SK-N-SH (cell line): Measurements from ENCODE around the gene NEGR1. TPM values are rescaled to one million over a fixed set of nuclear protein-coding genes. Genes with fewer than 3 reads are reported as not detected.

ENCODE experiments used
- CTCF ChIA-PET: fragments of 300-600, 350-600 bp; formaldehyde crosslinking; extraction: SDS; loops from one replicate; lab custom pipeline; 2021; lab: Yijun Ruan, JAX
- POLR2A ChIA-PET: fragments of 350-600 bp; sonication (Branson Sonifier 250); formaldehyde crosslinking; extraction: SDS; loops from one replicate; lab custom pipeline; 2020; ENCODE audit warnings: antibody characterized with exemption, inconsistent platforms; lab: Yijun Ruan, JAX
- DNase-seq: peaks from one replicate; pipeline ENCODE4 v3.0.0; 2012
- H2AFZ ChIP-seq: fragments of 200-600 bp; sonication (generic); 2 replicates; pipeline ENCODE4 v1.8.1; 2016; ENCODE audit warnings: antibody characterized with exemption, mild to moderate bottlenecking, low read depth
- H3F3A ChIP-seq: fragments of 200-600 bp; sonication (generic); replicated peaks from 2 replicates; pipeline ENCODE3; 2016; ENCODE audit warnings: antibody characterized with exemption, mild to moderate bottlenecking; ENCODE audit not compliant: insufficient read depth
- H3K27ac ChIP-seq, 2 experiments: fragments of 200-500 bp in 1 of 2; fragments of 200-600 bp in 1 of 2; sonication (Bioruptor generic) in 1 of 2; sonication (generic), shearing (Covaris generic) in 1 of 2; 2 replicates each; pipeline versions ENCODE4 v1.5.1 to v1.6.1; 2014 to 2016; ENCODE audit warnings: low read depth in 2 of 2, inconsistent platforms in 1 of 2, low read length in 1 of 2, mild to moderate bottlenecking in 1 of 2, mixed read lengths in 1 of 2
- H3K27me3 ChIP-seq: fragments of 200-600 bp; sonication (generic), shearing (Covaris generic); 2 replicates; pipeline ENCODE4 v1.6.1; 2016; ENCODE audit warnings: mixed run types; ENCODE audit not compliant: insufficient read depth
- H3K36me3 ChIP-seq, 2 experiments: fragments of 200-500 bp in 1 of 2; fragments of 200-600 bp in 1 of 2; sonication (Bioruptor generic) in 1 of 2; sonication (generic) in 1 of 2; replicated peaks in 1 of 2; 2 replicates each; pipeline versions ENCODE3 to v1.5.1; 2014 to 2016; ENCODE audit warnings: low read length in 1 of 2, mild to moderate bottlenecking in 1 of 2; ENCODE audit not compliant: insufficient read depth in 2 of 2, control insufficient read depth in 1 of 2
- H3K4me1 ChIP-seq, 2 experiments: fragments of 200-500 bp in 1 of 2; fragments of 200-600 bp in 1 of 2; sonication (Bioruptor generic) in 1 of 2; sonication (generic), shearing (Covaris generic) in 1 of 2; 2 replicates each; pipeline versions ENCODE4 v1.5.1 to v1.6.1; 2014 to 2016; ENCODE audit warnings: low read depth in 1 of 2, low read length in 1 of 2, mixed run types in 1 of 2; ENCODE audit not compliant: insufficient read depth in 2 of 2, control insufficient read depth in 1 of 2
- H3K4me2 ChIP-seq: fragments of 200-600 bp; sonication (generic), shearing (Covaris generic); 2 replicates; pipeline ENCODE4 v1.6.1; 2017; ENCODE audit warnings: mixed run types
- H3K4me3 ChIP-seq, 2 experiments: fragments of 200-500 bp in 1 of 2; fragments of 200-600 bp in 1 of 2; sonication (Bioruptor generic) in 1 of 2; sonication (generic), shearing (Covaris generic) in 1 of 2; 2 replicates each; pipeline versions ENCODE4 v1.5.1 to v1.8.1; 2014 to 2016; ENCODE audit warnings: low read depth in 2 of 2, inconsistent platforms in 1 of 2, low read length in 1 of 2, mild to moderate bottlenecking in 1 of 2, mixed read lengths in 1 of 2, moderate library complexity in 1 of 2
- H3K79me2 ChIP-seq: fragments of 200-600 bp; sonication (generic); 2 replicates; pipeline ENCODE4 v1.8.1; 2017; ENCODE audit warnings: mild to moderate bottlenecking; ENCODE audit not compliant: insufficient read depth
- H3K9ac ChIP-seq: fragments of 200-600 bp; sonication (generic); 2 replicates; pipeline ENCODE4 v1.6.1; 2017; ENCODE audit warnings: mixed run types
- H3K9me2 ChIP-seq: fragments of 200-600 bp; sonication (generic); 2 replicates; pipeline ENCODE4 v1.6.1; 2017; ENCODE audit warnings: mixed run types
- H3K9me3 ChIP-seq: fragments of 200-600 bp; sonication (generic); 2 replicates; pipeline ENCODE4 v1.6.1; 2017; ENCODE audit warnings: mixed run types, mild to moderate bottlenecking, moderate library complexity
- H4K20me1 ChIP-seq: fragments of 200-600 bp; sonication (generic); 2 replicates; pipeline ENCODE4 v1.6.1; 2017; ENCODE audit warnings: mild to moderate bottlenecking, mixed run types; ENCODE audit not compliant: insufficient read depth
- FOSL2 ChIP-seq: IDR thresholded peaks from 2 replicates; pipeline ENCODE4 v1.4.0; 2012; ENCODE audit warnings: low read depth, mild to moderate bottlenecking, moderate library complexity, borderline replicate concordance
- FOXM1 ChIP-seq: IDR thresholded peaks from 2 replicates; pipeline ENCODE4 v1.4.0; 2012; ENCODE audit warnings: low read depth, mild to moderate bottlenecking
- GABPA ChIP-seq: IDR thresholded peaks from 2 replicates; pipeline ENCODE4 v1.4.0; 2012; ENCODE audit warnings: low read depth, mild to moderate bottlenecking
- GATA2 ChIP-seq: sonication (generic); formaldehyde crosslinking; IDR thresholded peaks from 2 replicates; pipeline ENCODE4 v1.5.0; 2020; ENCODE audit warnings: mild to moderate bottlenecking, missing genetic modification reagents
- JUND ChIP-seq: IDR thresholded peaks from 2 replicates; pipeline ENCODE4 v1.4.0; 2012
- MEF2A ChIP-seq: IDR thresholded peaks from 2 replicates; pipeline ENCODE4 v1.4.0; 2012; ENCODE audit warnings: low read depth, borderline replicate concordance
- POLR2AphosphoS5 ChIP-seq: IDR thresholded peaks from 2 replicates; pipeline ENCODE4 v1.6.1; 2012; ENCODE audit warnings: low read depth, low read length
- RAD21 ChIP-seq: IDR thresholded peaks from 2 replicates; pipeline ENCODE4 v1.6.1; 2012; ENCODE audit warnings: mild to moderate bottlenecking, low read length
- REST ChIP-seq: IDR thresholded peaks from 2 replicates; pipeline ENCODE4 v1.6.1; 2012; ENCODE audit warnings: mild to moderate bottlenecking, low read depth, low read length, moderate library complexity
- RFX5 ChIP-seq: IDR thresholded peaks from 2 replicates; pipeline ENCODE4 v1.6.1; 2012; ENCODE audit warnings: mild to moderate bottlenecking, improper control_type of control experiment, low read length
- SIN3A ChIP-seq: IDR thresholded peaks from 2 replicates; pipeline ENCODE4 v1.6.1; 2012; ENCODE audit warnings: low read depth, mild to moderate bottlenecking, low read length, moderate library complexity, borderline replicate concordance
- SMC3 ChIP-seq: IDR thresholded peaks from 2 replicates; pipeline ENCODE4 v1.6.1; 2012; ENCODE audit warnings: low read depth, low read length, improper control_type of control experiment
- TCF12 ChIP-seq: IDR thresholded peaks from 2 replicates; pipeline ENCODE4 v1.4.0; 2012
- USF1 ChIP-seq: IDR thresholded peaks from 2 replicates; pipeline ENCODE4 v1.4.0; 2012; ENCODE audit warnings: low read depth, borderline replicate concordance
- USF2 ChIP-seq: fragments of 150-350 bp; IDR thresholded peaks from 2 replicates; pipeline ENCODE4 v1.6.1; 2017; ENCODE audit warnings: antibody characterized with exemption, low read length, low read depth, borderline replicate concordance
- WGBS: methylation state at CpG from one replicate; pipeline ENCODE4 v1.1.6; 2017; ENCODE audit warnings: low lambda C conversion rate; 5-methylcytosine and 5-hydroxymethylcytosine counted together
- polyA plus RNA-seq, 3 experiments: library from polyadenylated mRNA; depleted of rRNA; stranded (reverse); fragments of >200 nt; gene quantifications; 2 replicates each; pipeline ENCODE4 v1.2.3, GENCODE V29; 2012
- TF ChIP-seq, protein P1 (sequence below): fragments of 200-600 bp; sonication (generic); IDR thresholded peaks from 2 replicates; pipeline ENCODE4 v1.6.1; 2017; ENCODE audit warnings: antibody characterized with exemption, mild to moderate bottlenecking, moderate library complexity
- TF ChIP-seq, protein P2 (sequence below): IDR thresholded peaks from 2 replicates; pipeline ENCODE4 v1.4.0; 2012; ENCODE audit warnings: low read depth, borderline replicate concordance

NEGR1 gene
- polyA plus RNA-seq, 1 of the 3 experiments (the other 2 are of a cell fraction), result 0.21 TPM

- H3K4me1 ChIP-seq, result peaks cover 0 to 17% of the 10 kb centered on the region in 2 experiments; a peak in 1 of 4 replicates
- H3K9ac ChIP-seq, result no peak overlapping the region
- H3K27me3 ChIP-seq, result no peaks in the 10 kb centered on the region
- H2AFZ ChIP-seq, result no peak overlapping the region
- peak overlapping the region in 1 of 2 experiments; percentile 73; a peak in 1 of 4 replicates for H3K27ac ChIP-seq
- H3F3A ChIP-seq, result peaks cover 21% of the 10 kb centered on the region
- H3K9me2 ChIP-seq, result no peaks in the 10 kb centered on the region
- TF ChIP-seq SIN3A (no peak), MEF2A (no peak), JUND (no peak), USF2 (no peak), FOXM1 (no peak), GATA2 (CRISPR knock-in tag) (no peak), SMC3 (no peak), RAD21 (no peak), TCF12 (no peak), REST (no peak), RFX5 (no peak), GABPA (no peak), USF1 (no peak), POLR2AphosphoS5 (no peak), FOSL2 (no peak)
- TF ChIP-seq, protein P1, sequence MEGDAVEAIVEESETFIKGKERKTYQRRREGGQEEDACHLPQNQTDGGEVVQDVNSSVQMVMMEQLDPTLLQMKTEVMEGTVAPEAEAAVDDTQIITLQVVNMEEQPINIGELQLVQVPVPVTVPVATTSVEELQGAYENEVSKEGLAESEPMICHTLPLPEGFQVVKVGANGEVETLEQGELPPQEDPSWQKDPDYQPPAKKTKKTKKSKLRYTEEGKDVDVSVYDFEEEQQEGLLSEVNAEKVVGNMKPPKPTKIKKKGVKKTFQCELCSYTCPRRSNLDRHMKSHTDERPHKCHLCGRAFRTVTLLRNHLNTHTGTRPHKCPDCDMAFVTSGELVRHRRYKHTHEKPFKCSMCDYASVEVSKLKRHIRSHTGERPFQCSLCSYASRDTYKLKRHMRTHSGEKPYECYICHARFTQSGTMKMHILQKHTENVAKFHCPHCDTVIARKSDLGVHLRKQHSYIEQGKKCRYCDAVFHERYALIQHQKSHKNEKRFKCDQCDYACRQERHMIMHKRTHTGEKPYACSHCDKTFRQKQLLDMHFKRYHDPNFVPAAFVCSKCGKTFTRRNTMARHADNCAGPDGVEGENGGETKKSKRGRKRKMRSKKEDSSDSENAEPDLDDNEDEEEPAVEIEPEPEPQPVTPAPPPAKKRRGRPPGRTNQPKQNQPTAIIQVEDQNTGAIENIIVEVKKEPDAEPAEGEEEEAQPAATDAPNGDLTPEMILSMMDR, result no peak
- TF ChIP-seq, protein P2, sequence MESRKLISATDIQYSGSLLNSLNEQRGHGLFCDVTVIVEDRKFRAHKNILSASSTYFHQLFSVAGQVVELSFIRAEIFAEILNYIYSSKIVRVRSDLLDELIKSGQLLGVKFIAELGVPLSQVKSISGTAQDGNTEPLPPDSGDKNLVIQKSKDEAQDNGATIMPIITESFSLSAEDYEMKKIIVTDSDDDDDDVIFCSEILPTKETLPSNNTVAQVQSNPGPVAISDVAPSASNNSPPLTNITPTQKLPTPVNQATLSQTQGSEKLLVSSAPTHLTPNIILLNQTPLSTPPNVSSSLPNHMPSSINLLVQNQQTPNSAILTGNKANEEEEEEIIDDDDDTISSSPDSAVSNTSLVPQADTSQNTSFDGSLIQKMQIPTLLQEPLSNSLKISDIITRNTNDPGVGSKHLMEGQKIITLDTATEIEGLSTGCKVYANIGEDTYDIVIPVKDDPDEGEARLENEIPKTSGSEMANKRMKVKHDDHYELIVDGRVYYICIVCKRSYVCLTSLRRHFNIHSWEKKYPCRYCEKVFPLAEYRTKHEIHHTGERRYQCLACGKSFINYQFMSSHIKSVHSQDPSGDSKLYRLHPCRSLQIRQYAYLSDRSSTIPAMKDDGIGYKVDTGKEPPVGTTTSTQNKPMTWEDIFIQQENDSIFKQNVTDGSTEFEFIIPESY, result no peak
- no peaks in the 10 kb centered on the region for H3K9me3 ChIP-seq
- H3K4me3 ChIP-seq, result no peak overlapping the region
- WGBS, result 33% methylated on average over 1 of the region's 1 CpG
- H3K4me2 ChIP-seq, result peak overlapping the region; percentile 60; the same call in 1 of the 2 replicates
- no peak for DNase-seq
- POLR2A ChIA-PET, result no interaction called here
- no peaks in the 10 kb centered on the region for H3K79me2 ChIP-seq
- H4K20me1 ChIP-seq, result no peaks in the 10 kb centered on the region
- CTCF ChIA-PET, result no interaction called here
- no peaks in the 10 kb centered on the region for H3K36me3 ChIP-seq
Observed at GRCh38 chr1:71562298-71562697, 720.0 kb downstream of the NEGR1 start.
